Panc1 (cell line): ENCODE measurements around the gene CHMP6.

Source experiments
- POLR2AphosphoS5 ChIP-seq: IDR thresholded peaks from 2 replicates; pipeline ENCODE4 v1.6.1; 2012; ENCODE audit warnings: mild to moderate bottlenecking, low read depth, low read length, moderate library complexity
- TF ChIP-seq, protein P1 (sequence below): fragments of 450-650 bp; IDR thresholded peaks from 2 replicates; pipeline ENCODE4 v1.5.1; 2017; ENCODE audit warnings: mild to moderate bottlenecking

DNA sequence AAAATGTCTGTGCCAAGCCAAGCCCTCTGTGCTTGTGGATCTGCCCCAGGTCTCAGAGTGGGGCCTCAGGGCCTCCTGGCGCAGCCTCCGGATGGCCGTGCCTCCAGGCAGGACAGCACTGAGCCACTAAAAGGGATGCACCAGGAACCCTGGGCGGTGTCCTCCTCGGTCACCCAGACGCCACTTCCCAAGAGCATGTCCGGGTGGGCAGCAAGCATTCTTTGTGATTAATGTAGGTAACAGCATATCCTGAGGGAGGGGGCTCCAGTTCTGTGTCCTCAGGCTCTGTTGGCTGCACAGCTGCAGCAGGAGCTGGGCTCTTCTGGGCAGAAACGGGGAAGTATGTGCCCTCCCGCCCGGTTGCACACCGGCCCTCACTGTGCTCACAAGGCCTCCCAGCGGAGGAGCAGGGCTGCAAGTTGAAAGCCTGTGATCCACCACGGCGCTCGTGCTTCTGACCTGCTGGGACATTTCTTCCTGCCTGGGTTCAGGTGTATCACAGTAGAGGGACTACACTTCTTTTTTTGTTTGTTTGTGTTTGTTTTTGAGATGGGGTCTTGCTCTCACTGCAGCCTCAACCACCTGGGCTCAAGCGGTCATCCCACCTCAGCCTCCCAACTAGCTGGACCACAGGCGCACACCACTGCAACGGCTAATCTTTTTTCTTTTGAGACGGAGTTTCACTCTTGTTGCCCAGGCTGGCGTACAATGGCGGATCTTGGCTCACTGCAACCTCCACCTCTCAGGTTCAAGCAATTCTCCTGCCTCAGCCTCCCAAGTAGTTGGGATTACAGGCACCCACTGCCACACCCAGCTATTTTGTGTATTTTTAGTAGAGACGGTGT lies 37.9 kb upstream of the CHMP6 start:
- TF ChIP-seq, protein P1, sequence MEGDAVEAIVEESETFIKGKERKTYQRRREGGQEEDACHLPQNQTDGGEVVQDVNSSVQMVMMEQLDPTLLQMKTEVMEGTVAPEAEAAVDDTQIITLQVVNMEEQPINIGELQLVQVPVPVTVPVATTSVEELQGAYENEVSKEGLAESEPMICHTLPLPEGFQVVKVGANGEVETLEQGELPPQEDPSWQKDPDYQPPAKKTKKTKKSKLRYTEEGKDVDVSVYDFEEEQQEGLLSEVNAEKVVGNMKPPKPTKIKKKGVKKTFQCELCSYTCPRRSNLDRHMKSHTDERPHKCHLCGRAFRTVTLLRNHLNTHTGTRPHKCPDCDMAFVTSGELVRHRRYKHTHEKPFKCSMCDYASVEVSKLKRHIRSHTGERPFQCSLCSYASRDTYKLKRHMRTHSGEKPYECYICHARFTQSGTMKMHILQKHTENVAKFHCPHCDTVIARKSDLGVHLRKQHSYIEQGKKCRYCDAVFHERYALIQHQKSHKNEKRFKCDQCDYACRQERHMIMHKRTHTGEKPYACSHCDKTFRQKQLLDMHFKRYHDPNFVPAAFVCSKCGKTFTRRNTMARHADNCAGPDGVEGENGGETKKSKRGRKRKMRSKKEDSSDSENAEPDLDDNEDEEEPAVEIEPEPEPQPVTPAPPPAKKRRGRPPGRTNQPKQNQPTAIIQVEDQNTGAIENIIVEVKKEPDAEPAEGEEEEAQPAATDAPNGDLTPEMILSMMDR, result no peak
- TF ChIP-seq POLR2AphosphoS5, result no peak
